Stimulated activated CD4-positive, alpha-beta T cell treated with anti-CD3 and anti-CD28 coated beads, Interleukin-2, amount 100 ng/mL, for 4 hours (primary cell): ENCODE measurements around the gene SOCS7.

Source experiments
- DNase-seq: peaks from one replicate; pipeline ENCODE4 v3.0.0-alpha.2; 2020; ENCODE audit warnings: low read depth

SOCS7 gene

DNA sequence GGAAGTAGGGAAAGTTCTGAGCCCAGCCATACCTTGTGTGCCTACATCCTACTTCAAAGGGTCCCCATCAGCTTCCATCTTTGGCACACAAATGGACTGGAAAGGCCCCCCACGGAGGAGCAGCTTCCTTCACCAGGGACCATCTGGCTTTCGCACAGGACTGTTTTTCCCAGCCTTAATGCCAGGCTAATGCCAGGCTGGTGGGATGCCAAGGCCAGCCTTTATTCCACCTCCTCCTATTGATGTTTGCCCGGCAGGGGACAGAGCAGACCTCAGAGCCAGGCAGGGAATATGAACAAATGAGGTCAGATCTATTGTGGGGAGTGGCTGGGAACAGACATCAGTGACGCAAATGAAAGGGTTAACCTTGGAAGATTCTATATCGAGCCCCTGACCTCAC is 13.6 kb upstream of the SOCS7 start:
- DNase-seq = no peak

DNA sequence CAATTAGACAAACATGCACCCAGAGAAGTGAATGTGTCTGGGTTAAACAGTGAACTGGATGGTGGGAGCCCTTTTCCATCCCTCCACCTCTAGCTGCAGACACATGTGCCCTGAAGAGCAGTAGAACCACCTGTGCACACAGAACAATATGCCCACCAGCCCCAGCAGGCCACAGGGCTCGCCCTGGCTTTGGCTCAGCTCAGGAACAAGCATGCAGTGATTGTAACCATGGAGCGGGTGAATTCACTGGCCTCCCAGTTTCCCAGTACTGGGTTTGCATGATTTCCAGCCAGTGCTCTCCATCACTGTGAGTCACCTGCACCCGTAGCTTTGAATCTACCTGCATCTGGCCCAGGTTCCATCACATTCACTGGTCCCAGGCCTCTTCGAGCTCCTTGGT is 13.1 kb upstream of the SOCS7 start:
- no peak for DNase-seq

DNA sequence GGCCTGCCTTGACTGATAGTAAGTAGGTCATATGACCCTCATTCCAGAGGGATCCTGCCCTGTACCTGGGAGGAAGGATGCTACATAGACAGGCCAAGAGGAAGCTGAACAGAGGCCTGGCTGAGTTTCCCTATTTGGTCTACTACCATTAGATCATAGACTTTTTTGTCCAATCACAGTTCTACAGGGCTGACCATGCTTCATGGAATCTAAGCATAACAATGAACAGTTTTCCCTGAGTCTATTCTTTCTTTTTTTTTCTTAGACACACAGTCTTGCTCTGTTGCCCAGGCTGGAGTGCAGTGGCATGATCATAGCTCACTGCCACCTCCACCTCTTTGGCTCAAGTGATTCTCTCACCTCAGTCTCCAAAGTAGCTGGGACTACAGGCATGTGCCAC is 11.8 kb upstream of the SOCS7 start:
- DNase-seq = no peak

DNA sequence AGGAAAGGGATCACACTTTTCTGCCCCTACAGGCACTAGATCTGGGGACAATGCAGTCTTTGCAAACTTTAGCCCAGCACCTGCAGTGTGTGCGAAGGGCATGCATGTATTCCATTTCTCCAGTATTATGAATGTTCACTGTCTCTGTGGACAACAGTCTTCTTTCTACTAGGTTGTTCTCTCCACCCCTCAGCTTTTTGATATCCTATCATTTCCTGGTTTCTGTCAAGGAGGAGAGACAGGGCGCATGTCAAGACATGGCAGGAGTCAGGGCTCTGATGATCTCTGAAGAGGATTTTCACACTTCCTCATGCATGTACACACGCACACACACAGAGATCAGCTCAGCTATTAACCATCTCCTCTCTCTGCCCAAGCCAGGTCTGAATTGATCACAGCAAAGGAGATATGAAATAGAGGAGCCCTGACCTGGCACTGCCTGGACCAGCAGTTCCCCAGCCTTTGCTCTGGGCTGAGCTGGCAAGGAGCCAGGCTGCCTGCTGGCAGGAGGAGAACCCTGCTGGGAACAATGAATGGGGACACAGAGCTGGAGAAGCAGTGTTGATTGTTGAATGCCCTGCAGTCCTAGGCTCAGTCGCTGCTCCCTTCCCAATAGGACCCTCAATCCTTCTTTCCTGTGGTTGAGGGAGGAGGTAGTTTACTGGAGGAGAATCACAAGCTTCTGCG is 10.5 kb upstream of the SOCS7 start:
- no peak for DNase-seq

DNA sequence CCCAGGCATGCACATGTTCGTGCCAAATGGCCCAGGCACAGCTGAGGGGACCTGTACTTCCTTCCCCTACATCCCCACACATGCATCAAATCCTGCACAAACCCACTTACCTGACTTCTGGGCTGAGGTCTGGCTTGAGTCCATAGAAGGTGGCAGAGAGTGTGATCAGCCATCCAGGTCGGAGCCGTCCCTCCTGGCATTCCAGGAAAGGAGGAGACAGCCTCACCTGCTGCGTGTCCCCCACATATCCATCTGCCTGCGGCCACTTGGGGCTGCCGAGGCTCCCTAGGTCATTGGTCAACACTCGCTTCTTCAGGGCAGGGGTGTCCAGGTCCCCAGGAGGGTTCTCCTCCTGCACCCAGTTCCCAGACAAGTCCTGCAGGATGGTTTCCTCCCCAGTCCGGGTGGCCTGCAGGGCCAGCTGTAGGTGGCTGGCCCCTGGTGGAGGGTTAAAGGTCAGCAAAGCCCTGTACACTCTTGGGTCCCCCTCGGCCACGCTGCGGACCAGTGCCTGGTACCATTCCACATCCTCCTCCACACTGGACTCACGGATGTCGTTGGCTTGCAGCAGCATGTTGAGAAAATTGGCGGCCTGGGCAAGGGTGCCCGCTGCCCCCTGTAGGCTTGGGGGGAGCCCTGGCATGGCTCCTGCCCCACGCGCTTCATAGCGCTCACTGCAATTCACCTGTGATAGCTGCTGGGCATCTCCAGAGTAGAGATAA is 8.6 kb upstream of the SOCS7 start:
- no peak for DNase-seq

DNA sequence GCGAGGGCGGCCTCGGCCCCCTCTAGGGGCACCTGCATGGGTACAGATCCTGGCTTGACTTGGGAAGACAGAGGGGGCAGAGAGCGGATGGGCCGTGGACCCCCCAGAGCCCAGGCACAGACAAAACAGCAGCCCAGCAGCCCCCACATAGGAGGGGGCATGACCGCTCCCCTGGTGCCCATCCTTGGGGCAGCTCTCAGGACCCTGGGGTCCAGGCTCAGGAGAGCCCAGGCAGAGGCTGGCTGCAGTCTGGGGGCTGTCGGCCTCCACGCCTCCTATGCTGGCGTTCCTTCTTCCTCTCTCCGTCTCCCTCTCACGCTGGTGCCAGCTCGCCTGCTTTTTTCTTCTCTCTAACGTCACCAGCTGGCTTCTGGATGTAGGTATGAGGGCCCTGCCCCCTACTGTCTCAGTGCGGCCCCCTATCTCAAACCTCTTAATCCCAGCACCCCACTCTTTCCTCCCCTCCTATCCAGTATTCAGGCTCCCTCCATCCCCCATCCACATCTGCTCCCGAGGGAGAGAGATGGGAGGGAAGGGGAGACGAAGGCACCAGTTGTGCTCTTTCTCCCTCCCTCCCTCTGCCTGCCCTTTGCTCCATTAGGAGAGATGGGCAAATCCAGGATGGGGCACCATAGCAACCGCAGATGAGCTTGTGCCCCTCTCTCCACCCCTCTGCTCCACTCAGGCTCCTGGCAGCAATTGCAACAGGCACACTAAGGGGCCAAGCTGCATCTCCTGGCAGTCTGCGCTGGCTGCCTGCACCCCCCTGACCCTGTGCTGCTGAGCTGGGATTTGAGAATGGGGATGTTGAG is 7.8 kb upstream of the SOCS7 start, which contains the start of gene GPR179:
Gene GPR179 (minus strand): TSS at position 349 of the 812 bp plus-strand sequence. CDS start 167 bp downstream, at position 182.
- no peak for DNase-seq

DNA sequence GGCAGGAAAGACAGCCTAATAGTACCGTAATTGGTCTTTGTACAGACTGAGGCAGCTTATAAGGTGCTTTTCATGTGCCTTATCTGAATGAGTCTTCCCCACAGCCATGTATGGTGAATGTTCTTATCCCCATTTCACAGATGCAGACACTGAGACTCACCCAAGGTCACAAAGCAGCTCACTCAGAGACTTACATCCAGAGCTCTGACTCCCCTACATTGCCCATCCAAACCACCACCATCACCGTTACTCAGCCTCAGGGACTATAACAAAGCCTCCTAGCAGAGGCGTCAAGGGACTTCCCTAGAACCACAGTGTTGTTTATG is 7.3 kb upstream of the SOCS7 start:
- DNase-seq = no peak

DNA sequence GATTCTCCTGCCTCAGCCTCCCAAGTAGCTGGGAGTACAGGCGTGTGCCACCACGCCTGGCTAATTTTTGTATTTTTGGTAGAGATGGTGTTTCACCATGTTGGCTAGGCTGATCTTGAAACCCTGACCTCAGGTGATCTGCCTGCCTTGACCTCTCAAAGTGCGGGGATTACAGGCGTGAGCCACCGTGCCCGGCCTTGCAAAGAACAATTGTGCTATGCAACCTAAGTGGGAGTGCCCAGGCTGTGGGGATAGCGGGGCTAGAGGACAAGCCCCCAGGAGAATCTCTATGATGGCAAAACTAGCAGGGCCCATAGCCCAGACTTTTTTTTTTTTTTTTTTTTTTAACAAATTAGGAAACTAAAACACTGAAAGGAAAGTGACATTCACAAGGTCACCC is 5.9 kb upstream of the SOCS7 start:
- no peak for DNase-seq

DNA sequence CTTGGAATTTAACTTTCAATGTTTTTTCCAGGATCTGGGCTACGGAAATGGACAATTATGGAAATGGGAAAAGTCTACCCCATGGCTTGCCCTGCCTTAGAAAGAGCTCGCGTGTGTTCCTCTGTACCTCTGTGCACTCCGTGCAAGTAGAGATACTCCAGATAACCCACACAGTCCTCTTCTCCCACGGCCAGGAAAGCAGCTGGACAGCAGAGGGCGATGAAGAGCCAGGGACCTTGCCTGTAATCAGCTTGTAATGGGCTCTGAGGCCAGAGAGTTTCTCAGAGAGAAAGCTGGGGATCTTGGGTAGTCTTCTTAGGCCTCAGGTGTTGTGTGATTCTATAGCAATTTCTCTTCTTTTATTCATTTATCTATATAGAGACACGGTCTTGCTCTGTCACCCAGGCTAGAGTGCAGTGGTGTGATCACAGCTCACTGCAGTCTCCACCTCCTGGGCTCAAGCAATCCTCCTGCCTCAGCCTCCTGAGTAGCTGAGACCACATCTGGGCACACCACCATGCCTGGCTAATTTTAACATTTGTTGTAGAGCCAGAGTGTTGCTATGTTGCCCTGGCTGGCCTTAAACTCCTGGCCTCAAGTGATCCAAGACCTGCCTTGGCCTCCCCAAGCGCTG is 2.4 kb upstream of the SOCS7 start:
- peak; percentile 76 for DNase-seq

DNA sequence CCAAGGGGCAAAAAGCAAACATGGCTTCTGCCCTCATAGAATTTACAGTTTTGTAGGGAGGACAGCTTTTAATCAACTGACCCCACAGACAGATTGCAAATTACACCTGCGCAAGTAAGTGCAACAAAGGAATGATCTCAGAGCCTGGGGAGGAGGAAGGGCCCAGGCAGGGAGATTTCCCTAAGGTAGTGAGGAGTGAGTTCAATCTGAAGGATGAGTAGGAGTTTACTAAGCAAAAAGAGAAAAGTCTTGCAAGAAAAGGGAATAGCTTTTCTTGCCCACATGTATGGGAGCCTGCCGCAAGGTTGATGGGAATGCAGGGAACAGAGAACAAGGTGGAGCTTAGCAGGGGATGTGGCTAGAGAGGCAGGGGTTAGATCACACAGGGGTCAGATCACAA is 1.6 kb upstream of the SOCS7 start:
- no peak for DNase-seq

DNA sequence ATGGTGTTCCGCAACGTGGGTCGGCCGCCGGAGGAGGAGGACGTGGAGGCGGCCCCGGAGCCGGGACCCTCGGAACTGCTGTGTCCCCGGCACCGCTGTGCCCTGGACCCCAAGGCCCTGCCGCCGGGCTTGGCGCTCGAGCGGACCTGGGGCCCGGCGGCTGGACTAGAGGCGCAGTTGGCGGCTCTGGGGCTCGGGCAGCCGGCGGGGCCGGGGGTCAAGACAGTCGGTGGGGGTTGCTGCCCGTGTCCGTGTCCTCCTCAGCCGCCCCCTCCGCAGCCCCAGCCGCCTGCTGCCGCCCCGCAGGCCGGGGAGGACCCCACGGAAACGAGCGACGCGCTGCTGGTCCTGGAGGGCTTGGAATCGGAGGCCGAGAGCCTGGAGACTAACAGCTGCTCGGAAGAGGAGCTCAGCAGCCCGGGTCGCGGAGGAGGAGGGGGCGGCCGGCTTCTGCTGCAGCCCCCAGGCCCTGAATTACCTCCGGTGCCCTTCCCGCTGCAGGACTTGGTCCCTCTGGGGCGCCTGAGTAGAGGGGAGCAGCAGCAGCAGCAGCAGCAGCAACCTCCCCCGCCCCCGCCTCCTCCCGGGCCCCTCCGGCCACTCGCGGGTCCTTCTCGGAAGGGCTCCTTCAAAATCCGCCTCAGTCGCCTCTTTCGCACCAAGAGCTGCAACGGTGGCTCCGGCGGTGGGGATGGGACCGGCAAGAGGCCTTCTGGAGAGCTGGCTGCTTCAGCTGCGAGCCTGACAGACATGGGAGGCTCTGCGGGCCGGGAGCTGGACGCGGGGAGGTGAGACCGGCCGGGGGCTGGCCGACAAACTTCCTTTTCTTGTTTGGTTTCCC is 821 bp downstream of the SOCS7 start:
- peak; percentile 1 for DNase-seq

DNA sequence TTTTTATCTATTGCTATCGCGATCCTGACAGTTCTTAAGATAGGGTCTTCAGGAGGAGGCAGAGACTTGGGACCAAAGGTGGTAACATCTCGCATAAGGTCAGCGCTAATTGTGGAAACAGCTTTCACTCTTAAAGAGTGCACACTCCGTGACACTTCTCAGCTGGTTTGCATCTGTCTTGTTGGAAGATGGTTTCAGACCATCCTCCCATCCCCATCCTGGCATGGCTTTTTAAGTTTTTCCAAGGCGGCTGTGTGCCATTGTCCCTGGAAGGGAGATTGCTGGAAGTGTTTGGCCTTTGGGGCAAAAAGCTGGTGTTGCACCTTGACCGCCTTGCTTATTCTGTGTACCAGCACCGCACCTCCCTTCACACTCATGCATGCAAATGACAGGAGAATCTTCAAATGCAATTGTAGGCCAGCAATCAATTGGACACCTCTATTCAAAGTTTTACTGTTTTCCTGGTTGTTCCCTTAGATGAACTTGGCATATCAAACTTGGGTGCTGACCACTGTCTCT is 1.5 kb downstream of the SOCS7 start:
- DNase-seq = no peak

DNA sequence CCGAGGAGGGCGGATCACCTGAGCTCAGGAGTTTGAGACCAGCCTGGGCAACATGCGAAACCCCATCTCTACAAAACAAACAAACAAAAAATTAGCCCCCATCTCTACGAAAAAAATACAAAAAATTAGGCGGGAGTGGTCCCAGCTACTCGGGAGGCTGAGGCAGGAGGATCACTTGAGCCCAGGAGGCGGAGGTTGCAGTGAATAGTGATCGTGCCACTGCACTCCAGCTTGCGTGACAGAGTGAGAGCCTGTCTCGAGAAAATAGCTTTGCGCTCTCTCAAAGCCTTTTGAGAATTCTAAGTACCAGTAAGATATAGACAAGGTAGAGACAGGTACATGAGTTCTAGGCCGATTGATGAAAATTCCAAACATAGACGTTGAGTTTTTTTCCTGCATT is 2.0 kb downstream of the SOCS7 start:
- no peak for DNase-seq

DNA sequence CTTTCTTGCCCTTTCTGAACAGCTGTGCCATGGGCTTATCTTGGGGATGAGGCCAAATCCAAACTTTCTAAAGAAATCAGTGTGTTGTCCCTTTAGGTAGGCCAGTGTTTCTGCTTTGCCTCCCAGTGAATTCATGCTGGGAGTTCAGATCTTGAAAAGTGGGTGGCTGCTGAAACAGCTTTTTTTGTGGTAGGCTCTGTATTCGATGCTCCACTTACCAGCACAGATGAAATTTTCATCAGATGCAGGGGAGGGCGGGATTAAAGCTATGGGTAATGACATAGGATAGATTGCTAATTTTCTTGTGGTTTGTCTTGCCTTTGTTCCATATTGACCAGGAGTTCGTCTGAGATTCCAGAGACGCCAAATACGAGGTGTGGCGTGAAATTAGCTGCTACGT is 2.8 kb downstream of the SOCS7 start:
- DNase-seq = no peak

DNA sequence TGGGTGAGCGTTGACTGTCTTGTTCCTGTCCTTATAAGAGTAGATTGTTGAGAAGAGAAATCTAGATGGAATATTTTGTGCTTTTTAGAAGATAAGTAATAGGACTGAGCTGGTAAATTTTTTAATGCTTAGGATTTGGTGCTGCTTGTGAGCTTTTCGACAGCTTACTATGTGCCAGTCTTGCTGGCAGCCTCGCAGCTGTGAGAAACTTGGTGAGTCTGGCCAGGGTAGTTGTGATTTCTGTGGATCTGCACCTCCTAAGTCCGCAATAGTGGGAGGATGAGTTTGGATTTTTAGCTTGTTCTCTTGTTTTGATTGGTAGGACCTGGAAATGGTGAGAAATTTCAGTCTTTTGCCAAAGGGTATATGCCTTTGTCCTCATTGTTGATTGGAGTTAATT is 3.6 kb downstream of the SOCS7 start:
- DNase-seq = no peak

DNA sequence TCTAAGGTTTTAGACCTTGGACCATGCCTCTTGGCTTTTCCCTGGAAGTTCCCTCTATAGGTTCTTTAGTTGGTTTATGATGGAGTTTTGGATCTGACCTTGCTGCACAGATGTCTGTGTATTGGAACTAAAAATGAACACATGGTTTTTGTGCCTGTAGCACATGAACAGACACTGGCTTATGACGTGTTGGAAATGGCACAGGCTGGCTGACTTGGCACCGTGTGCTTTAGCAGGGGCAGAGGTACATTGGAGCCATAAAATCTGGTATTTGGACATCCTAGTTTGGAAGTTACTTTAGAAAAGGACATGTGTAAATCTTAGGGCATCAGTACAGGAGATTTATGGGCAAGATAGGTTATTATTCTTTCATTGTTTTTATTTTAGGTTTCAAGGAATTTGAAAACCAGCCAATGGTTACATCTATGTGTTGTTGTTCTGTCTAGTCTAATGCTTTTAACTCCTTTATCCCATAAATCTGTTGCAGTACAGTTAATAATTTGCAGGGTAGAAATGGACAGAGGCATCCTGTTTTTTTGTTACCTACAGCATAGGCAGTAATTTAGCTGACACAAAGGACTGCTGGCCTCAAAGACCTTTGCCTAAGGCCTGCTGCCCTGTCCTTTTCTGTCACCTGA is 6.0 kb downstream of the SOCS7 start:
- DNase-seq = no peak

DNA sequence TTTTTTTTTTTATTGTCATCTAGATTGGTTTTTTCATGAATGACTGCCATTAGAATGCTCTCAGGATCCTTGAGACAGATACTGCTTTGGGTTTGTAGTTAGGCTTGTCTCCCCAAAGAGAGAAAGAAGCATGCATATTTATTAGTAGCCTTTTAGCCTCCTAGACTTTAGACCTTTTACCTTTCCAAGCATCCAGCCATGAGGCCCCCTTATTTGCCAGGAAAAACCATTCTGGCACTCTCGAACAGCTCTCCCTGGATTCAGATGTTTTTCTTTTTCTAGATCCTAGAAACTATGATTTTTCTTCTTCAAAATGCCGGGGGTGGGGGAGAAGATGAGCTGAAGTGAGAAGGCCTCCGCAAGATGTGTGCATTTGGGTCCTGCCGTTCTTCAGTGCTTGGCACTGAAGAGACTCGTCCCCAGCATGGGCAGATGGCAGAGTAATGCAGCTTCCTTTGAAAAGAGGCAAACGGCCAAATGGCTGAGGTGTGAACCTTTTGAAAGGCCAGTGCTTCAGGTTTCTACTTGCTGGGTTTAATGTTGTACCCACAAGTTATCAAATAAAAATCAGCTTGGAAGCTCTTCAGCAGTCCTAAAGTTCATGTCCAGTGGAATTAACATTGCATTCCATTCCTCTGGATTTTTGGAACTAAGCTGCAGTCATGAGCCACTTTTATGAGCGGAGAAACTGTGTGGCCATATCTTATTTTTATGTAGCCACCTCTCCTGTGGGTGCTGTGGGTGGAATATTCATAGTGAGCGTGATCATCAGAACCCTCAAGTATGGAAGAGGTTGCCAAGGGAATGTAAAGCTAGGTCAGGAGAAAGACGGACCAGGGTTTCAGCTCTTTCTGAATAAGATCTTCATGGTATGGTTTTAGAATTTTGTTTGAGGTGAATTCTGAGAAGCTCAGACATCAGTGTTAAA is 7.2 kb downstream of the SOCS7 start:
- no peak for DNase-seq

DNA sequence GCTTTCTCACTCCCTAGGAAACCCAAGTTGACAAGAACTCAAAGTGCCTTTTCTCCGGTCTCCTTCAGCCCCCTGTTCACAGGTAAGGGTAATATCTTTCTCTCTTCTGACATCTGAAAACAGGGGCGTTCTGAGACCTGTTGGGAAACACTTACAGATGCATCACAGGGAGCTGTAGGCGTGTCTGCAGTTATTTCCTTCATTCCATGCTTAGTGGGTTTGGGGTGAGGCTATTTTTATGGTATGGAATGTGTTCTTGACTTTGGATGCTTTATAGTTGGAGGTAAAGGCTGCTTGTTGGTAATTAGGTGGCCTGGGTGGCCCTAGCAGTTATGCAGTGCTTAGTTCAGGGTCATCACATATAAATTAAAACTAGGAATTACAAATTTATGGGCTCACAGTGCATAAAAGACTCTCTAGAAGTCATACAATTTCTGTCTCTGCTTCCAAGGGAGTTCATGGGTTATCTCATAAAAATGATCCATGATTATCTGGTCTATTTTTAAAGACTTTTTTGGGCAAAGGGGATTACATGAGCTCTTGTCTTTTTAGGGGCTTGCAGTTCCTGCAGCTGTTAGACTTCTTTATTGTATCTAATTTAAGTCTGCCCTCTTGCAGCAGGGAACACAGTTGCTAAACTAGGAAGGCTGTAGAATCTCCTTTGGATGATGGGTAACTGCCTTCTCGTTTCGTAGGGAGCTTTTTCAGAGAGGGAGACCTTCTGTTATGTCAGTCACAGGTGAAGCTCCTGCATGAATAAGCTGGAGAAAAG is 10.2 kb downstream of the SOCS7 start:
- no peak for DNase-seq

DNA sequence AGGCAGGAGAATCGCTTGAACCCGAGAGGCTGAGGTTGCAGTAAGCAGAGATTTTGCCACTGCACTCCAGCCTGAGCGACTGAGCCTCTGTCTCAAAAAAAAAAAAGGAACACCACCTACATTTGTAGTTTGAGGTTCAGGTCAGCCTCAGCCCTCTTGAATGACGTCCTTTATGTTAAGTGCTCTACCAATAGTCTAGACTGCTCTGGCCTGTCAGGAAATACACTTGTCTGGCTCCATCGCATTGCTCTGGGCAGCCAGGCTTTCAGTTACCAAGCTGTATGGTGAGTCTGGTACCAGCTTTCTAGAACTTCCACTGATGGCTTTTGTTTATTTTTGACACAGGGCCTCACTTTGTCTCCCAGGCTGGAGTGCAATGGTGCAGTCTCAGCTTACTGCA is 11.4 kb downstream of the SOCS7 start:
- DNase-seq = no peak
